Gastroesophageal sphincter (tissue), 4 donors: ENCODE measurements around the gene EHMT1. TPM values are rescaled to one million over a fixed set of nuclear protein-coding genes. Genes with fewer than 3 reads are reported as not detected.

Experiments
- ATAC-seq: fragments of 150-250 bp; one replicate; pipeline ENCODE4 v1.9.1; 2016; ENCODE audit warnings: mild to moderate bottlenecking, moderate library complexity
- H3K27ac ChIP-seq, 4 donors: fragments of 200-600 bp; sonication (generic) in 3 of 4; 1 replicate in 3 of 4; 2 replicates in 1 of 4; pipeline ENCODE4 v1.5.1; 2016 to 2019
- H3K27me3 ChIP-seq: fragments of 200-600 bp; sonication (generic); one replicate; pipeline ENCODE4 v1.5.1; 2019
- H3K36me3 ChIP-seq, 2 donors: fragments of 200-600 bp; sonication (generic); one replicate each; pipeline ENCODE4 v1.5.1; 2019; ENCODE audit warnings: control low read depth in 1 of 2
- H3K4me1 ChIP-seq, 3 donors: fragments of 200-600 bp; sonication (generic); 1 replicate in 2 of 3; 2 replicates in 1 of 3; pipeline ENCODE4 v1.5.1; 2016 to 2019; ENCODE audit warnings: control low read depth in 2 of 3
- H3K4me3 ChIP-seq, 2 donors: fragments of 200-600 bp; sonication (generic); one replicate each; pipeline ENCODE4 v1.5.1; 2019; ENCODE audit warnings: mild to moderate bottlenecking in 1 of 2, moderate library complexity in 1 of 2
- H3K9me3 ChIP-seq, 3 donors: fragments of 200-600 bp; sonication (generic); one replicate each; pipeline ENCODE4 v1.5.1; 2017 to 2019; ENCODE audit warnings: control low read depth in 2 of 3
- EP300 ChIP-seq: sonication (generic); formaldehyde crosslinking; IDR thresholded peaks from one replicate; pipeline ENCODE4 v1.6.1; 2017; ENCODE audit warnings: antibody characterized with exemption, mild to moderate bottlenecking
- POLR2A ChIP-seq, 2 donors: fragments of 450-650 bp; IDR thresholded peaks; one replicate each; pipeline ENCODE4 v1.6.1; 2017; ENCODE audit warnings: antibody characterized with exemption in 2 of 2, mild to moderate bottlenecking in 2 of 2, moderate library complexity in 1 of 2
- POLR2AphosphoS5 ChIP-seq: sonication (generic); formaldehyde crosslinking; IDR thresholded peaks from one replicate; pipeline ENCODE4 v1.6.1; 2017; ENCODE audit warnings: antibody characterized with exemption
- WGBS, 2 donors: methylation state at CpG; one replicate each; pipeline ENCODE4 v1.1.5; 2018; ENCODE audit warnings: low coverage in 1 of 2; 5-methylcytosine and 5-hydroxymethylcytosine counted together
- total RNA-seq, 4 donors: library from RNA; depleted of rRNA; stranded (reverse); fragments of >200 nt; gene quantifications; one replicate each; pipeline ENCODE4 v1.1.0, GENCODE V29; 2016
- TF ChIP-seq, protein P1 (sequence below), 4 experiments: fragments of 200-600 bp in 2 of 4; fragments of 450-650 bp in 2 of 4; sonication (generic) in 1 of 4; IDR thresholded peaks; one replicate each; pipeline ENCODE4 v1.5.1; 2017 to 2019; ENCODE audit warnings: antibody characterized with exemption in 4 of 4, mild to moderate bottlenecking in 2 of 4, moderate library complexity in 2 of 4

The EHMT1 gene
- total RNA-seq, 4 donors from 2014 or later: 49.2 to 79.7 (median 64.7) TPM

GRCh38 chr9:137575716-137576411, 42.9 kb upstream of the EHMT1 start:
- Histone ChIP-seq H3K4me1 (peaks cover 0 to 48% (median 11%) of the 10 kb centered on the region in 3 donors), H3K36me3 (peaks cover 0 to 61% of the 10 kb centered on the region in 2 donors), H3K27ac (no peak overlapping the region), H3K9me3 (no peaks in the 10 kb centered on the region), H3K27me3 (no peaks in the 10 kb centered on the region), H3K4me3 (no peak overlapping the region)
- TF ChIP-seq POLR2A (IDR thresholded peaks at IDR 0.05) (no peak), EP300 (no peak)
- WGBS, 2 donors: 58 to 68% methylated on average over 4 of the region's 12 CpGs
- ATAC-seq: no peak

DNA sequence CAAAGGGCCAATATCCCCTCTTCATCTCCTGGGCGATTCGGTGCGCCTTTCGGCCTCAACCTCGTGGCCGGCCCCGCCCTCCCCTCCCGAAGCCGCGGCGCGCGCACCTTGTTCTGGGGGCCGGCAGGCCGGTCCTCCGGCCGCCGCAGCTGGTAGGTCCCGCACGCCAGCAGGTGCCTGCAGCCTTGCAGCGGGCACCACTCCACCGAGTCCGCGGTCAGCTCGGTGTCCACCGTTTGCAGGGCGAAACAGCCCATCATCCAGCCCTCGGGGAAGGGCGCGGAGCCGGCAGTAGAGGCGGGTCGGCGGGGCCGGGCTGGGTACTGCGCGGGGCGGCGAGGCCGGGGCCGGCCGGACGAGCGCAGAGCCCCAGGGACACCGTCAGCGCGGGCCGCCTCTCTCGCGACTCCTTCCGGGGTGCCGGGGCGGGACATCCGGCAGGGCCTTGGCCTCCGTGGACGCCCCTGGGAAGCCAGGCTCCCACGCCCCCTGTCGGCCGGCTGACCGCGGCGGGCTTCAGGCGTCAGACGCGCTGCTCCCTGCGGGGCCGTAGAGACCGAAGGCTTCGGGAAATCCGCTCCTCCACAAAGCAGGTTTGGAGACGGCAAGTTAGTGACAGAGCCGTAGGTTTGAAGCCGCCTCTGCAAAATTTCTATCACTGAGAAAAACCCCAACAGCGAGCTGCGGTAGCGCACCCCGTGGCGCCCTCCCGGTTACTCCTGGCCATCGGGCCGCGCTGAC, 40.1 kb upstream of the EHMT1 start, which contains the start of gene DPH7:
DPH7 (minus strand) TSS at position 408 of the 741 bp plus-strand sequence; CDS start at position 260, 148 bp downstream.
- Histone ChIP-seq H3K4me3 (peak within 1 kb of the TSS; percentile 63 to 91), H3K27me3 (no peaks in the 10 kb centered on the region), H3K4me1 (peaks cover 0 to 48% (median 11%) of the 10 kb centered on the region in 3 donors), H3K27ac (peak within 1 kb of the TSS; percentile 58 to 91 (median 84)), H3K36me3 (peaks cover 0 to 62% of the 10 kb centered on the region in 2 donors), H3K9me3 (no peaks in the 10 kb centered on the region)
- peak; percentile 98 for ATAC-seq
- no CpG with 5 or more reads among the region's 82 CpGs for WGBS, 2 donors
- TF ChIP-seq POLR2A (IDR thresholded peaks at IDR 0.05) (peak; percentile 74 to 82), POLR2AphosphoS5 (peak; percentile 64), EP300 (no peak)
- TF ChIP-seq, protein P1, sequence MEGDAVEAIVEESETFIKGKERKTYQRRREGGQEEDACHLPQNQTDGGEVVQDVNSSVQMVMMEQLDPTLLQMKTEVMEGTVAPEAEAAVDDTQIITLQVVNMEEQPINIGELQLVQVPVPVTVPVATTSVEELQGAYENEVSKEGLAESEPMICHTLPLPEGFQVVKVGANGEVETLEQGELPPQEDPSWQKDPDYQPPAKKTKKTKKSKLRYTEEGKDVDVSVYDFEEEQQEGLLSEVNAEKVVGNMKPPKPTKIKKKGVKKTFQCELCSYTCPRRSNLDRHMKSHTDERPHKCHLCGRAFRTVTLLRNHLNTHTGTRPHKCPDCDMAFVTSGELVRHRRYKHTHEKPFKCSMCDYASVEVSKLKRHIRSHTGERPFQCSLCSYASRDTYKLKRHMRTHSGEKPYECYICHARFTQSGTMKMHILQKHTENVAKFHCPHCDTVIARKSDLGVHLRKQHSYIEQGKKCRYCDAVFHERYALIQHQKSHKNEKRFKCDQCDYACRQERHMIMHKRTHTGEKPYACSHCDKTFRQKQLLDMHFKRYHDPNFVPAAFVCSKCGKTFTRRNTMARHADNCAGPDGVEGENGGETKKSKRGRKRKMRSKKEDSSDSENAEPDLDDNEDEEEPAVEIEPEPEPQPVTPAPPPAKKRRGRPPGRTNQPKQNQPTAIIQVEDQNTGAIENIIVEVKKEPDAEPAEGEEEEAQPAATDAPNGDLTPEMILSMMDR (IDR thresholded peaks at IDR 0.05): peak in 3 of 4 experiments; percentile 86 to 99 (median 92)

GRCh38 chr9:137579259-137579604, 39.6 kb upstream of the EHMT1 start:
- Histone ChIP-seq H3K4me1 (peaks cover 0 to 48% (median 11%) of the 10 kb centered on the region in 3 donors), H3K36me3 (peaks cover 0 to 62% of the 10 kb centered on the region in 2 donors), H3K27me3 (no peaks in the 10 kb centered on the region), H3K27ac (peak overlapping the region in 3 of 4 donors; percentile 79 to 91 (median 89)), H3K9me3 (no peaks in the 10 kb centered on the region), H3K4me3 (peak overlapping the region; percentile 63 to 91)
- 60% methylated on average over 1 of the region's 19 CpGs; no CpG with 5 or more reads in 1 of the 2 donors for WGBS, 2 donors
- TF ChIP-seq EP300 (no peak), POLR2A (IDR thresholded peaks at IDR 0.05) (no peak), POLR2AphosphoS5 (no peak)
- TF ChIP-seq, protein P1 (IDR thresholded peaks at IDR 0.05): no peak
- no peak for ATAC-seq

DNA sequence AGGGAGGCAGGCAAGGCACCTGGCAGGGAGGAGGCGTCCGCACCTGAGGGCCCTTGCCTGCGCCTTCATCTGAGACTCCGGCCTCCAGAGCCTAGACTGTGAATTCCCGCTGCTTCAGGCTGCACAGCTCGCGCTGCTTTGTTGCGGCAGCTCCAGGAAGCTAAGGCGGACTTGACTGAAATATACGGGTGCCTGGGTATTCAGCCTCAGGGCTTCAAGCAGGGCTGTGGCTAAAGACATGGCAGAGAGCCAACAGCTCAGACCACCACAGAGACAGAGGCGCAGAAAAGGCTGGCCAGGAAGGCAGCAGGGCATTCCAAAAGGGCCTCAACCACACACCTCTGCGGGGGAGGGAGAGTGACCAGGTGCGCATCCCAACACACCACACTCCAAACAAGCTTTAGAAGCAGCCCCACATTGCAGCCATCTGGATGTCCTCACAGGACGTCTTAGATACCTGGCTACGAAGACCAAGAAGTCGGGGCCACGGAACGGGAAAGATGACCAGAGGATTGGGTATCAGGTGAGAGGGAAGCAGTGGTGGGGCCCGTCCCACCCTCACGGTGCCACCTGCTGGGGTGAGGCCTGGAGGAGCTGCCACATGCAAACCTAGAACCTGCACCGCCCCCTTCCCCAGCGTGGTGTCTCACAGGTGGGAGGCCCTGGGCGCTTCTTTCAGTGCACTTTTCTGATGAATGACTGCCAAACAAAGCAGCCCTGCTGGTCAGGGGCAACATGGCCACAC, 38.4 kb upstream of the EHMT1 start:
- Histone ChIP-seq H3K4me1 (peaks cover 0 to 48% (median 11%) of the 10 kb centered on the region in 3 donors), H3K27ac (no peak overlapping the region), H3K36me3 (peaks cover 0 to 62% of the 10 kb centered on the region in 2 donors), H3K4me3 (no peak overlapping the region), H3K27me3 (no peaks in the 10 kb centered on the region), H3K9me3 (no peaks in the 10 kb centered on the region)
- TF ChIP-seq, protein P1 (IDR thresholded peaks at IDR 0.05): no peak
- TF ChIP-seq POLR2AphosphoS5: no peak
- no peak for TF ChIP-seq EP300
- TF ChIP-seq POLR2A (IDR thresholded peaks at IDR 0.05): no peak
- no peak for ATAC-seq
- WGBS, 2 donors: 92% methylated on average over 5 of the region's 23 CpGs; no CpG with 5 or more reads in 1 of the 2 donors

DNA sequence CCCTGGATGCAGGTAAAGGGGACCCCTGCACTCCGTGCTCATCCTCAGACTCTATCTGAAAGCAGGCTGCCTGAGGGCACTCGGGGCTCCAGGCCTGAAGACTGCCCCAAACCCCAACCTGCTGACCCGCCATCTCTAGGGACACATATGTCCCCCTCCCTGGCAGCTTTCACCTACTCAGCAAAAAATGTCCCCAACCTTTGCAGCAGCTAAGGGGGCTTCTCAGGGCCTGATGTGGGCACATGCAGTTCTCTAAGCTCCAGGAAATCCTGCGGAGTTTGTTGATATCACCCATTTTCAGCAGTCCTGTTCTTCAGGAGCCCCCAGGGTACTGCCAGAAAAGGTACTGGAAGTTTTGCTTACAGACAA, 37.9 kb upstream of the EHMT1 start:
- Histone ChIP-seq H3K27me3 (no peaks in the 10 kb centered on the region), H3K9me3 (no peaks in the 10 kb centered on the region), H3K27ac (no peak overlapping the region), H3K4me3 (no peak overlapping the region), H3K36me3 (peaks cover 0 to 62% of the 10 kb centered on the region in 2 donors), H3K4me1 (peaks cover 0 to 45% (median 11%) of the 10 kb centered on the region in 3 donors)
- no peak for ATAC-seq
- WGBS, 2 donors: 75% methylated on average over 2 of the region's 4 CpGs; no CpG with 5 or more reads in 1 of the 2 donors
- TF ChIP-seq POLR2AphosphoS5 (no peak), EP300 (no peak), POLR2A (IDR thresholded peaks at IDR 0.05) (no peak)
- TF ChIP-seq, protein P1 (IDR thresholded peaks at IDR 0.05): no peak
